GM21526 (cell line): ENCODE measurements around the gene CBFB.

Source experiments
- ATAC-seq: cut with Tn5 transposase; IDR thresholded peaks from one replicate; pipeline ENCODE4 v1.9.1; 2021; ENCODE audit warnings: moderate library complexity; ENCODE audit not compliant: unreplicated experiment, low FRiP score

The CBFB gene

DNA sequence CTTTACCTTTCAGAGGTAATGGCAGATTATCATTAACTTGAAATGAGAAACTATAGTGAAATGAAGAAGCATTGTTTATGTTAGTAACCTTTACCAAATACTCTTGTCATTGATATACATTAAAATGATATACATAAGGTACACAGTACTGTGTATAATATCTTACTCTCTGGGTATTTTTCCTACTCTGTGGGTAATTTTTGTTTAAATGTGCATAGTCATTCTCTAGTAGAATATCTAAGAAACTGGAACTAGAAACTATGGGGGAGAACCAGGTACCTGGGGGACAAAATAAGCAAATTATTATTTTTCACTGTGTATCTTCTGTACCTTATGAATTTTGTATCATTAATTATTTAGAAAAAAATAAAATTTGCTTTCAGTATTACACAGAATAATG is 60.2 kb downstream of the CBFB start:
- ATAC-seq: no peak

GRCh38 chr16:67091906-67092566 is 63.1 kb downstream of the CBFB start:
- no peak for ATAC-seq

DNA sequence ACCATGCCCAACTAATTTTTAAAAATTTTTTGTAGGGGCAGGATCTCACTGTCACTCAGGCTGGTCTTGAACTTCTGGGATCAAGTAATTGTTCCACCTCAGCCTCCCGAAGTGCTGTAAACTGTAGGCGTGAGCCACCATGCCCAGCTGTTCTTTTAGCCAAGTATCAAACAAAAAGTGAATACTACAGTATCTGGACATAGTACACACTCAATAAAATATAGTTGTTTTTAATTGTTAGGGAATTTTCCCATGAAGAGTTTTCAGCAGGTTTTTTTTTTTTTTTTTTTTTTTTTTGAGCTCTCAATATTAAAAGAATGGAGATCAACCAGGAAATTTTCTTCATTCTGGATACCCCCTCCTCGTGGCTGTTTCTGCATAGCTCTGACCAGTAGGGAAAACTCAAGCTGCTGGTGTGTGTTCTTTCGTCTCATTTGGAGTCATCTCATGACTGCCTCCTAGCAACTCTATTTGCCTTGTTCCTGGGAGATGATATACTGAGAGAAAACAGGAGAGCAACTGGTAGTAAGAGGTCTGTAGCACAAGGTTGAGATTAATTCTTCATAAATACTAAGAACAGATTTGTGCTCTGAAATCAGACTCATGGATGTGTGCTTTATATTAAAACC is 64.3 kb downstream of the CBFB start:
- no peak for ATAC-seq

DNA sequence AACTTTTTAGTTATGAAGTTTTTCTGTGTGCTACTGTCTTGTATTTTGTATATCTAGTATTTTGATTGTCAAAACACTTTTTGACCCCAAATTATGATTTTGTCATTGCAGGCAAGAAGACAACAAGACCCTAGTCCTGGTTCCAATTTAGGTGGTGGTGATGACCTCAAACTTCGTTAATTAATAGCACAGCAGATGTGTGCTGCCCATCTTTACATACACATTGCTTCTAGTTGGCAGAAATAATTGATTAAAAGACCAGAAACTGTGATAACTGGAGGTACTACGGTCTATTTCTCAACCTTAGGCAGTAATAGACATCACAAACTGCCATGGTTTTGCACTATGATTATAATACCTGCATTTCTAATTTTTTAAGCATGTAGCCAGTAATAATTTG is 69.7 kb downstream of the CBFB start:
- no peak for ATAC-seq

DNA sequence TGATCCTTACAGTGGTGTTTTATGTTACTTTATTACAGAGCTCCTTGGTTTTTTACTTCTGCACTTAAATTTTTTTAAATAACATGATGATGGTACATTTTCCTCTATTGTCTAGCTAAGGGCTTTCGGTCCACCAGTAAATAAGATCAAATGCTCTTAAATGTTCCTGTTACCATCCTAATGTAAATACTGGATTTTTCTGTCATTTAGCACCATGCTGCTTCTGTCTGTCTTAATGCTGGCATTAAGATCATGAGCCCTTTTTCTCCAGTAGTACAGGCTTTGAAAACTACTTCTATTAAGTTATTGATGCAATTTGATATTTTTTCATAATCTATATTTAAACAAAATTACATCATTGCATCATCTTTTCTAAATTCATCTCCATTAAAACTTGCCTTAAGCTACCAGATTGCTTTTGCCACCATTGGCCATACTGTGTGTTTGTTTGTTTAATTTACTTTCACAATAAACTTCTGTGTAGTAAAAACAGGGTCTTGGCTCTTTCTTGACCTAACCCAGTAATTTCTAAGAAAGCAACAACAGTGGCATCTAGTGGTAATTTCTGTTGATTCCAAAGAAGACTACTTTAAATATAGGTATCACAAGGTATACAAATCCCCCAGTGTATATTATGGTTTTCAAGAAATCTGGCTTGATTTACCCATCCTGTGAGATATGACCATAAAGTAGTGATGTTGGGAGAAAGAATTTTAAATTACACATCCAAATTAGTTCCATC is 71.8 kb downstream of the CBFB start:
- no peak for ATAC-seq

DNA sequence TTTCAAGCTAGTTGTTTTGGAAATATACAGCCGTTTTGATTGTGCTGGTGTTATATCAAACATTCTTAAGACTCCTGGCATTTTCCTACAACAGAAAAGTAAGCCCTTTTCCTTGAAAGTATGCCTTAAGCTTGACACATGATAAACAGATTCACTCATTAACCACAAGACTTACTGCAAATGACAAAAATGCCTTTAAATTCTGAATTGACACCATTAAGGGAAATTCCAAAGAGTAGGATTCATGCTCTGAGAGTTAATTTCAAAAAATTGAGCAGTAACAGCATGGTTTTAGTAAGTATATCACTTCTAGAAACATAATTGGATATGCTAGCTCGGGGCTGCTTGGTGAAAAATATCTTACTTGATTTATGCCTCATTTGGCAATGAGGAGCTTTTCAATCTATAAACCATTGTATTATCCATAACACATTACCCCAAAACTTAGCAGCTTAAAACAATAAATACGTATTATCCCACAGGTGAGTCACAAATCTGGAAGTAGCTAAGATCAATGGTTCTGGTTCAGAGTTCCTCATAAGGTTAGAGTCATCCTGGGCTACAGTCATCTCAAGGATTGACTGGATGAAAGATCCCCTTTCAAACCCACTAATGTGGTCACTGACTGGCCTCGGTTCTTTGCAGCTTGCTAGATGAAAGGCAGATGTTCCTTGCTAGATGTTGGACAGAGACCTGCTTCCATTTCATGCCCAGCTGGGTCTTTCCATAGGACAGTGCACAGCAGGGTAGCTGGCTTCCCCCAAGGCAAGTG is 72.5 kb downstream of the CBFB start:
- ATAC-seq: no peak

- no peak for ATAC-seq
These were observed 75.1 kb downstream of the CBFB start for GRCh38 chr16:67104061-67104460.

GRCh38 chr16:67104845-67105244 is 75.9 kb downstream of the CBFB start:
- ATAC-seq: no peak

DNA sequence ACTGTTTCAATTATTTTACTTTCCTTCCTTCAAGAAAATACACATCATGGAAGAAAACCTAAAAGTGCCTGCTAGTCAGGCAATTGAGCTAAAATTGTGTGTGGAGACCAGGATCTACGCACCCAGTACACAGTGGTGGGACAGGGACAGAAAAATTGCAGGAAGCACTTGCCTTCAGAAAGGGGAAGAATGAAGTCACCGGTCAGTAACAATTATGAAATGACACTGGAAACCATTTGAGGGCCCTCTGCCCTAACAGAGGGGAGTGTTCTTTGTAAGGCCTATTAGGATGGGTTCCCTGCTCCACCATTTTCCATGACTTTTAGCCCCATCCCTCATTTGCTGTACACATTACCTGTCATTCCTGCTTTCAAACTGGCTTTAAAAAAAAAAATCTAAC is 76.3 kb downstream of the CBFB start:
- no peak for ATAC-seq

DNA sequence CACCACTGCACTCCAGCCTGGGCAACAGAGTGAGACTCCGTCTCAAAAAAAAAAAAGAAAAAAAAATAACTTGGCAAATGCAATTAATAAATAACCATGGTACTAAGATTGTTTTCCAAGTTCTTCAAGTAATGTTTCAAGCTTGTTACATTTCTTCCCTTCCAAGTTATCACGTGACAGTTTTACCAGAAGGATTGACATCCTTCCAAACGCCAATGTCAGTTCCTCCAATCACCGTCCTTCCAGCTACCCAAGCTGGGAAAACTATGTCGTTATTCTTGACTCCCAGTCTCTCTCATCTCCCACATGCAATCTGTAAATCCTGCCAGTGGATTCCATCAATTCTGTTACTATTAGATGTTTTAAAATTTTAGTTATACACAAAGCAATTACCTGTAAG is 76.9 kb downstream of the CBFB start:
- ATAC-seq: no peak

DNA sequence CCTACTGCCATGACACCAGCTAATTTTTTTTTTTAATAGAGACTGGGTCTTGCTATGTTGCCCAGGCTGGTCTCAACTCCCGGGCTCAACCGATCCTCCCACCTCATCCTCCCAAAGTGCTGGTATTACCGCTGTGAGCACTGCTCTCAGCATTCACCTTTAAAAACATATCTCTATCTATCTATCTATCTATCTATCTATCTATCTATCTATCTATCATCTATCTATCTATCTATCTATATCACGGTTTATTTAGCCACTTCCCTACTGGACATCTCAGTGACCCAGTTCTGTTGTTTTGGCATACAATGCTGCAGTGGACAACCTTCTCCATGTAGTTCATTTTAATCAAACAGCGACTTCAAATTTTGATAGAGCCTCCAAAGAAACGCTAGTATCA is 79.5 kb downstream of the CBFB start:
- no peak for ATAC-seq

DNA sequence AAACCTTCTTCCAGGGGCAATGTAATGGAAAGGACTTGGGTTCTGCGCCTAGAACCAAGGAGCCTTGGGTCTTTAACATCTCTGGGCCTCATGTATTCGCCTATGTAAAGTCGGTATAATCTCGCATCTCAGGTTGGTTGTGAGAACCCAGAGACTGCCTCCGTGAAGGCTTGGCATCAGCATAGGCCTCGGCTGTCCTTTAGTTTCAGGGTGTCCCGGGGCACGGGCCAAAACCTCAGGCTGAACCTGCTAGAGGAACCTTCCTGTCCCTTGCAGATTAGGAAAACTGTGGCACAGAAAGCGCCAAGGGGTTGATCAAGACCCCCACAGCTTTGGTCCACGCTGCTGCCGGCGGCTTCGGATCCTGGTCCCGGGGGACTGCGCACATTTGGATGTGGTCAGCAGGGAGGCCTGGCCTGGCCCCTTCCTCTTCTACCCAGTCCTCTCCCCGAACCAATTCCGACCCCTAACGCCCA is 80.0 kb downstream of the CBFB start:
- no peak for ATAC-seq

- ATAC-seq: peak; percentile 71
These were observed 80.6 kb downstream of the CBFB start, which contains the start of gene PHAF1 for GRCh38 chr16:67109407-67110135. Gene PHAF1 (plus strand): TSS chr16:67109941. CDS start chr16:67110176, 235 bp downstream.

GRCh38 chr16:67111951-67112444 is 83.0 kb downstream of the CBFB start:
- ATAC-seq: no peak

GRCh38 chr16:67112591-67113399 is 83.8 kb downstream of the CBFB start:
- no peak for ATAC-seq

- ATAC-seq: no peak
These were observed 85.8 kb downstream of the CBFB start for GRCh38 chr16:67114793-67115192.

GRCh38 chr16:67115639-67116038 is 86.7 kb downstream of the CBFB start:
- ATAC-seq: no peak

- no peak for ATAC-seq
These were observed 87.7 kb downstream of the CBFB start for GRCh38 chr16:67116388-67117311.
